HG03558 (cell line): ENCODE measurements around the gene DUS2.
"Not testable (repeated sequence)": the region's sequence is repeated elsewhere in the genome, so short reads cannot be mapped to it uniquely, and the experiment has no call there.

Experiments used
- ATAC-seq: cut with Tn5 transposase; IDR thresholded peaks from one replicate; pipeline ENCODE4 v1.9.1; 2021; ENCODE audit warnings: moderate number of reproducible peaks; ENCODE audit not compliant: unreplicated experiment; ENCODE audit errors: extremely low read depth

Gene DUS2

GRCh38 chr16:67998231-67998778 lies 24.8 kb upstream of the DUS2 start:
- not testable (repeated sequence) for ATAC-seq

GRCh38 chr16:67998779-67999688 lies 24.1 kb upstream of the DUS2 start, which contains the start of gene DPEP2:
TSS of gene DPEP2 (minus strand) at chr16:67999484. CDS start at chr16:67993212, 6,272 bp downstream.
- not testable (repeated sequence) for ATAC-seq

- no peak for ATAC-seq
These were observed 23.1 kb upstream of the DUS2 start for GRCh38 chr16:67999985-68000384.

GRCh38 chr16:68000450-68000849 lies 22.6 kb upstream of the DUS2 start:
- ATAC-seq = no peak

GRCh38 chr16:68003031-68003430 lies 20.1 kb upstream of the DUS2 start:
- no peak for ATAC-seq

- no peak for ATAC-seq
These were observed 17.9 kb upstream of the DUS2 start for GRCh38 chr16:68005211-68005610.

GRCh38 chr16:68005786-68006286 lies 17.2 kb upstream of the DUS2 start:
- no peak for ATAC-seq

- ATAC-seq = no peak
These were observed 13.8 kb upstream of the DUS2 start for GRCh38 chr16:68009157-68009735.

- ATAC-seq = not testable (repeated sequence)
These were observed 13.2 kb upstream of the DUS2 start for GRCh38 chr16:68009872-68010271.

- no peak for ATAC-seq
These were observed 9.6 kb upstream of the DUS2 start for GRCh38 chr16:68013440-68013839.

GRCh38 chr16:68015681-68016080 lies 7.4 kb upstream of the DUS2 start, which contains the start of gene DPEP2NB:
TSS of gene DPEP2NB (minus strand) at chr16:68015911. CDS start at chr16:68015770, 141 bp downstream.
- no peak for ATAC-seq

GRCh38 chr16:68019167-68019680 lies 3.9 kb upstream of the DUS2 start:
- ATAC-seq = no peak

- ATAC-seq = no peak
These were observed 1.6 kb upstream of the DUS2 start for GRCh38 chr16:68021490-68021889.

- ATAC-seq = no peak
These were observed 781 bp upstream of the DUS2 start for GRCh38 chr16:68022278-68022727.

GRCh38 chr16:68028996-68029395 lies 5.9 kb downstream of the DUS2 start:
- no peak for ATAC-seq

- ATAC-seq = not testable (repeated sequence)
These were observed 7.0 kb downstream of the DUS2 start for GRCh38 chr16:68030108-68030507.

GRCh38 chr16:68031951-68032350 lies 8.9 kb downstream of the DUS2 start:
- no peak for ATAC-seq

- no peak for ATAC-seq
These were observed 10.0 kb downstream of the DUS2 start for GRCh38 chr16:68033101-68033500.

GRCh38 chr16:68035227-68035626 lies 12.1 kb downstream of the DUS2 start:
- ATAC-seq = no peak

GRCh38 chr16:68037841-68038597 lies 14.9 kb downstream of the DUS2 start:
- no peak for ATAC-seq
